RWPE1 (cell line): ENCODE data around the gene SRRM5.

Experiments used
- CTCF ChIA-PET: fragments of 350-600 bp; sonication (Branson Sonifier 250); formaldehyde crosslinking; extraction: SDS; loops from one replicate; lab custom pipeline; 2021; lab: Yijun Ruan, JAX
- POLR2A ChIA-PET: fragments of 400-600 bp; formaldehyde crosslinking; extraction: SDS; loops from one replicate; lab custom pipeline; 2020; ENCODE audit warnings: antibody characterized with exemption; ENCODE audit not compliant: low non-redundant PET; lab: Yijun Ruan, JAX
- DNase-seq: peaks from one replicate; pipeline ENCODE4 v3.0.0; 2012; ENCODE audit warnings: low spot score
- H3K27ac ChIP-seq: fragments of 450-650 bp; 2 replicates; pipeline ENCODE4 v1.5.1; 2017
- TF ChIP-seq, protein P1 (sequence below): fragments of 450-650 bp; conservative IDR thresholded peaks from 2 replicates; pipeline ENCODE4 v1.5.1; 2017; ENCODE audit warnings: low read depth, mild to moderate bottlenecking

SRRM5 gene

DNA sequence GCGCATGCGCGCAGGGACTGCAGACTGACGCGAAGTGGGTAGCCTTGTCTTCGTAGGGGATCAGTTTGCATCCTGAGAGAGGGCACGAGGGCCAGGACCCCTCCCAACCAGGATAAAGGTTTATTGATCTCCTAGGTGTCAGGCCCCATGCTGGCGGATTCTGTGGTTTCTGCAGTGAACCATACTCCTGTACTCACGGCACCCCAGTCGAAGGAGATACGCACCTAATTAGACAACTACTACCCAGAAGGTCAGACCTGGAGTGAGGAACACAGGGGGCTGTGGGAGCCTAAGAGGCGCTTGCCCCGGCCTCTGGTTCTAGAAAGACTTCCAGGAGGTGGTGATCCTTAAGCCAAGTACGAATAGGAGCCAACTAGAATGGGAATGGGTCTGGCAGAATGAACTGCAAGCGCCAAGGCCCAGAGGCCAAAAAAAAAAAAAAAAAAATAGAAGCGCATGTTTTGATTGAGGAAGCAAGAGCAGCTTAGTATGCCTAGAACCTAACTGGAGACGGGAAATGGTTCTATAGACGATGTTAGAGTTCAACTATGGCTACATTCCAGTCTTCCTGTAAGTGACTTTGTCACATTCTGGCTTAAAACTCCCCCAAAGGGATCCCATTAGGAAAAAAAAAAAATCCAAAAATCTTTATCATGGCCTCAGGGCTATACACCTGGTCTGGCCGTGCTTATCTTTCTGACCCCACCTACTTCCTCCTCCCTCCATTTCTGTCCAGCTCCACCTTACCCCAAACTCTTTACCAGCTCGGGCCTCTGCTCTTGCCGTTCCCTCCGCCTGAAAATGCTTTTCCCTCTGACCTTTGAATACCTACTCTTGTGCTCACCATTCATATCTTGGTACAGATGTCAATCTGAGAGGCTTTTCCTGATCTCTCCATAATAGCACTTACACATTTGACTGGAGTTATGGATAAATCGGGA is 8.4 kb downstream of the SRRM5 start:
- CTCF ChIA-PET, result no interaction called here
- POLR2A ChIA-PET, result interaction anchor here (0.5 to 0.6 kb wide), 2 partner anchors 13 to 92 kb away, joined by 7 to 8 read pairs; no protein-coding TSS in a partner anchor
- DNase-seq, result no peak
- TF ChIP-seq, protein P1, sequence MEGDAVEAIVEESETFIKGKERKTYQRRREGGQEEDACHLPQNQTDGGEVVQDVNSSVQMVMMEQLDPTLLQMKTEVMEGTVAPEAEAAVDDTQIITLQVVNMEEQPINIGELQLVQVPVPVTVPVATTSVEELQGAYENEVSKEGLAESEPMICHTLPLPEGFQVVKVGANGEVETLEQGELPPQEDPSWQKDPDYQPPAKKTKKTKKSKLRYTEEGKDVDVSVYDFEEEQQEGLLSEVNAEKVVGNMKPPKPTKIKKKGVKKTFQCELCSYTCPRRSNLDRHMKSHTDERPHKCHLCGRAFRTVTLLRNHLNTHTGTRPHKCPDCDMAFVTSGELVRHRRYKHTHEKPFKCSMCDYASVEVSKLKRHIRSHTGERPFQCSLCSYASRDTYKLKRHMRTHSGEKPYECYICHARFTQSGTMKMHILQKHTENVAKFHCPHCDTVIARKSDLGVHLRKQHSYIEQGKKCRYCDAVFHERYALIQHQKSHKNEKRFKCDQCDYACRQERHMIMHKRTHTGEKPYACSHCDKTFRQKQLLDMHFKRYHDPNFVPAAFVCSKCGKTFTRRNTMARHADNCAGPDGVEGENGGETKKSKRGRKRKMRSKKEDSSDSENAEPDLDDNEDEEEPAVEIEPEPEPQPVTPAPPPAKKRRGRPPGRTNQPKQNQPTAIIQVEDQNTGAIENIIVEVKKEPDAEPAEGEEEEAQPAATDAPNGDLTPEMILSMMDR, result no peak
- H3K27ac ChIP-seq, result peak overlapping the region; percentile 93

DNA sequence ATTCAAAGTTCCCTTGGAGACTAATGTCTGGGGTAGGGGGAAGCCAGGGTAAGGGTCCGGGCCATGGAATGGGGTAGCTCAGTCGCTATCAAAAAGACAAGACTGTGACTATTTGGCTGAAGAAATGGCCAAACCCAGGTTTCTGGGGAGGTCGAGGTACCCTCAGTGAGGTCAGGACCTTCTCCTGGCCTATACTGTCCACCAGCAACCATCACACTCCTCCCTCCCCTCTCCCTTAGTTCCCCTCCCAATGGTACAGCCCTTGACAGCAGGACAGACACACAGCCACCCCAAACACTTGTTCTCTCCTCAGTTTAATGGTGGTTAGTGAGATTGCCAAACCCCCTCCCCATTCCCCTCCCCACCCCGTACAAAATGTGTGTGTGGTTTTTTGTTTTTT is 10.2 kb downstream of the SRRM5 start:
- POLR2A ChIA-PET, result no interaction called here
- no peak for DNase-seq
- no peak overlapping the region for H3K27ac ChIP-seq
- TF ChIP-seq, protein P1, result no peak
- CTCF ChIA-PET, result no interaction called here

- no peak for DNase-seq
- ChIA-PET POLR2A (no interaction called here), CTCF (no interaction called here)
- H3K27ac ChIP-seq, result no peak overlapping the region
- TF ChIP-seq, protein P1, result no peak
Observed at GRCh38 chr19:43622956-43623355, 11.1 kb downstream of the SRRM5 start.

DNA sequence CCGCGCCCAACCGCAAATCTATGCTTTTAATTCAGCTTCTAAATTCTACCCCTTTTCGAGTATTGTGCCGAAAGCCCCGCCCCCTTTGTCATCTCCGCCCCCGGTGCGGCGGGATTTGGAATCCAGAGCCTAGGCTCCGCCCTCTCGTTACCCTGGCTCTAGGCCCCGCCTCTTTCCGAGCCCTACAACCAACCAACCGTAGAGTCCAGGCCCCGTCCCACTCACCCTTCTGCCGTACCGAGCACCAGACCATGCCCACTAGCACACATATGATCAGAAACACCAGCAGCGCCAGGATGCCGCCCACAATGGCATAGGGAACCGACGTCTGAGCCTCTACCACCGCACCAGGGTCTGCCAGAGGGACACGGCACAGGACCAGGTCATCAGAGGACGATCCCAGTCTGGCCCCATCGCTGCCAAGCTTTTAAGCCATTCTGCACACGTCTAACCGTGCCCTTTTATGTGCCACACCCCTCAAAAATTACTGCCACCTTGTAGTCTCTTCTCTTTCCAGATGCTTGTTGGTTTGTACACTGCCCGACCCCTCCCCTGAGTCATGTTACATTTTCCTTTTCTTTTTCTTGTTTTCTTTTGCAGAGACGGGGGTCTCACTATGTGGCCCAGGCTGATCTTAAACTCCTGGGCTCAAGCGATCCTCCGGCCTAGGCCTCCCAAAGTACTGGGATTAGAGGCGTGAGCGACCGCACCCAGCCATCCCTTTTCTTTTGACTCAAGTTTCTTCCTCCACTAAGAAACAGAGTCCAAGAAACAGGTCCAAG is 12.2 kb downstream of the SRRM5 start:
- ChIA-PET CTCF (interaction anchor here (0.7 to 1.0 kb wide), 3 partner anchors 11 to 69 kb away, joined by 3 to 5 read pairs (median 3); no protein-coding TSS in a partner anchor), POLR2A (no interaction called here)
- no peak for DNase-seq
- no peak overlapping the region for H3K27ac ChIP-seq
- TF ChIP-seq, protein P1, result no peak

GRCh38 chr19:43624933-43625332 is 13.0 kb downstream of the SRRM5 start:
- POLR2A ChIA-PET, result no interaction called here
- CTCF ChIA-PET, result interaction anchor here (0.7 to 1.0 kb wide), 2 partner anchors 11 to 70 kb away, joined by 3 to 5 read pairs; no protein-coding TSS in a partner anchor
- no peak overlapping the region for H3K27ac ChIP-seq
- TF ChIP-seq, protein P1, result no peak
- no peak for DNase-seq

DNA sequence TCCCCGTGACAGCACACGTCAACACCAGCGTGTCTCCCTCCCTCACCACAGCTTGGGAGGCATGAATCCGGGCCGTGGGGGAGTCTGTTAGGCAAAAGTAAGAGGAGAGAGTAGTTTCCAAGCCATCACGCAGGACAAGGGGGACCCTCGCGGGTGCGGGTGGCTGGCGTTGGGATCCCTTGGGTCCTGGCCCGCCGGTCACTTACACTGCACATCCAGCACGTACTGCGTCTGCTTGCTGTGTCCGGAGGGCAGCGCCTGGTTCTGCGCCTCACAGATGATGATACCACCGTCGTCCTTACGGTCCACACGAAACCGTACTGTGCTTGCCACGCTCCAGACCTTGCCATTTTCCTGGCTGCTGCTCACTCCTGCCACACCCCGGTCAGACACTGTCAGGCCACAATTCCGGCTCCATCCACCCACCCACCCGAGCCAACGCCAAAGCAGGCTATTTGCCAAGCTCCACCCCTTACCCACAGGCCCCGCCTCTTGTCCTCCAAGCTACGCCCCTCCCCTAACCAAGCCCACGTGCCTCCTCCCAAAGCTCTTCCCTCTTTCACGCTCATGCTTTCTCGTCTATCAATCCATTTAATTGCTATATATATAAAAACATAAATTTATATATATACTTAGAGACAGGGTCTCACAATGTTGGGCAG is 14.2 kb downstream of the SRRM5 start:
- POLR2A ChIA-PET, result no interaction called here
- TF ChIP-seq, protein P1, result no peak
- CTCF ChIA-PET, result no interaction called here
- no peak overlapping the region for H3K27ac ChIP-seq
- DNase-seq, result peak; percentile 53
